Panc1 (cell line): ENCODE results near the gene SKIC2. TPM values are rescaled to one million over a fixed set of nuclear protein-coding genes. Genes with fewer than 3 reads are reported as not detected.

ENCODE experiments used
- ATAC-seq: fragments of 200-7000 bp; cut with Tn5 transposase; 2 replicates; pipeline ENCODE4 v1.9.1; 2020; ENCODE audit warnings: mild to moderate bottlenecking, moderate library complexity
- BruUV-seq: library from RNA; stranded (reverse); fragments of 400-500 nt; replicated peaks from 2 replicates; lab custom pipeline; 2021; lab: Mats Ljungman, UMichigan
- CTCF ChIA-PET: fragments of 300-600 bp; sonication (Branson Sonifier 250); formaldehyde crosslinking; loops from one replicate; lab custom pipeline; 2022; ENCODE audit warnings: antibody characterized with exemption; lab: Charles Lee
- POLR2A ChIA-PET: fragments of 300-600 bp; sonication (Branson Sonifier 250); formaldehyde crosslinking; loops from one replicate; lab custom pipeline; 2022; ENCODE audit warnings: antibody characterized with exemption; lab: Charles Lee
- DNase-seq: peaks from one replicate; pipeline ENCODE4 v3.0.0-alpha.2; 2010; ENCODE audit warnings: low read depth, low spot score
- H3K27ac ChIP-seq: 2 replicates; pipeline ENCODE4 v1.5.1; 2011; ENCODE audit warnings: mild to moderate bottlenecking, low read length, inconsistent platforms
- H3K27me3 ChIP-seq: fragments of 200-500 bp; sonication (Bioruptor generic); 2 replicates; pipeline ENCODE4 v1.6.0; 2014; ENCODE audit warnings: low read length, inconsistent platforms; ENCODE audit not compliant: control insufficient read depth, insufficient read depth
- H3K36me3 ChIP-seq: fragments of 200-500 bp; sonication (Bioruptor generic); 2 replicates; pipeline ENCODE4 v1.5.1; 2014; ENCODE audit warnings: inconsistent platforms, mild to moderate bottlenecking, low read length, moderate library complexity; ENCODE audit not compliant: control insufficient read depth, insufficient read depth
- H3K4me1 ChIP-seq: 2 replicates; pipeline ENCODE4 v1.5.1; 2011; ENCODE audit warnings: inconsistent platforms, mild to moderate bottlenecking, low read length, moderate library complexity; ENCODE audit not compliant: control insufficient read depth, insufficient read depth
- H3K4me3 ChIP-seq, 2 experiments: 2 replicates each; pipeline ENCODE4 v1.5.1; 2011 to 2012; ENCODE audit warnings: low read depth in 2 of 2, low read length in 2 of 2, mild to moderate bottlenecking in 2 of 2, inconsistent platforms in 1 of 2, moderate library complexity in 1 of 2
- H3K9me3 ChIP-seq: fragments of 200-500 bp; sonication (Bioruptor generic); 2 replicates; pipeline ENCODE4 v1.5.1; 2014; ENCODE audit warnings: low read depth, mild to moderate bottlenecking, inconsistent platforms, low read length, moderate library complexity; ENCODE audit not compliant: control insufficient read depth, insufficient read depth
- POLR2AphosphoS5 ChIP-seq: IDR thresholded peaks from 2 replicates; pipeline ENCODE4 v1.6.1; 2012; ENCODE audit warnings: mild to moderate bottlenecking, low read depth, low read length, moderate library complexity
- REST ChIP-seq, 2 experiments: IDR thresholded peaks; 2 replicates each; pipeline ENCODE4 v1.6.1; 2011 to 2012; ENCODE audit warnings: low read depth in 2 of 2, control low read depth in 1 of 2, low read length in 1 of 2, mild to moderate bottlenecking in 1 of 2, moderate library complexity in 1 of 2; ENCODE audit not compliant: insufficient read depth in 1 of 2
- SIN3A ChIP-seq: IDR thresholded peaks from 2 replicates; pipeline ENCODE4 v1.6.1; 2012; ENCODE audit warnings: low read depth, mild to moderate bottlenecking, low read length, moderate library complexity, borderline replicate concordance; ENCODE audit not compliant: insufficient read depth
- TCF7L2 ChIP-seq: IDR thresholded peaks from 2 replicates; pipeline ENCODE4 v1.6.1; 2011; ENCODE audit warnings: mild to moderate bottlenecking, low read depth, low read length, inconsistent platforms
- in situ Hi-C: cut with HindIII; loops from 2 replicates; pipeline ENCODE4 v1.10.0; 2016; ENCODE audit warnings: low sequenced_read_pairs, low pct_unique_long_range_greater_than_20kb
- intact Hi-C: fragments of 100-400 bp; cut with micrococcal nuclease; formaldehyde crosslinking; loops from one replicate; pipeline ENCODE4 v1.10.0; 2022; ENCODE audit not compliant: unreplicated experiment
- total RNA-seq: library from RNA; stranded (reverse); gene quantifications from one replicate; pipeline ENCODE4 v1.2.1, GENCODE V29; 2021; ENCODE audit not compliant: unreplicated experiment
- TF ChIP-seq, protein P1 (sequence below): fragments of 450-650 bp; IDR thresholded peaks from 2 replicates; pipeline ENCODE4 v1.5.1; 2017; ENCODE audit warnings: mild to moderate bottlenecking

The SKIC2 gene
- total RNA-seq, 1 experiment from 2014 or later, result 121 TPM

DNA sequence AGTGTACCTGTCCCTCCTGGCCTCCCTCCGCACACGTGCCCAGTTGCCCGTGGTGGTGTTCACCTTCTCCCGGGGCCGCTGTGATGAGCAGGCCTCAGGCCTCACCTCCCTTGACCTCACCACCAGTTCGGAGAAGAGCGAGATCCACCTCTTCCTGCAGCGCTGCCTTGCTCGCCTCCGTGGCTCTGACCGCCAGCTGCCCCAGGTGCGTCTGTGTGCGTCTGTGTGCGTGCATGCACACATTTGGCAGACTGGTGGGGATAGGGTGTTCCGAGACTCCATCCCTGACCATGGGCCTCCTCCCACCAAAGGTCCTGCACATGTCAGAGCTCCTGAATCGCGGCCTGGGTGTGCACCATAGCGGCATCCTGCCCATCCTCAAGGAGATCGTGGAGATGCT, 4.9 kb downstream of the SKIC2 start:
- TF ChIP-seq, protein P1, sequence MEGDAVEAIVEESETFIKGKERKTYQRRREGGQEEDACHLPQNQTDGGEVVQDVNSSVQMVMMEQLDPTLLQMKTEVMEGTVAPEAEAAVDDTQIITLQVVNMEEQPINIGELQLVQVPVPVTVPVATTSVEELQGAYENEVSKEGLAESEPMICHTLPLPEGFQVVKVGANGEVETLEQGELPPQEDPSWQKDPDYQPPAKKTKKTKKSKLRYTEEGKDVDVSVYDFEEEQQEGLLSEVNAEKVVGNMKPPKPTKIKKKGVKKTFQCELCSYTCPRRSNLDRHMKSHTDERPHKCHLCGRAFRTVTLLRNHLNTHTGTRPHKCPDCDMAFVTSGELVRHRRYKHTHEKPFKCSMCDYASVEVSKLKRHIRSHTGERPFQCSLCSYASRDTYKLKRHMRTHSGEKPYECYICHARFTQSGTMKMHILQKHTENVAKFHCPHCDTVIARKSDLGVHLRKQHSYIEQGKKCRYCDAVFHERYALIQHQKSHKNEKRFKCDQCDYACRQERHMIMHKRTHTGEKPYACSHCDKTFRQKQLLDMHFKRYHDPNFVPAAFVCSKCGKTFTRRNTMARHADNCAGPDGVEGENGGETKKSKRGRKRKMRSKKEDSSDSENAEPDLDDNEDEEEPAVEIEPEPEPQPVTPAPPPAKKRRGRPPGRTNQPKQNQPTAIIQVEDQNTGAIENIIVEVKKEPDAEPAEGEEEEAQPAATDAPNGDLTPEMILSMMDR, result no peak
- TF ChIP-seq REST (IDR thresholded peaks at IDR 0.05; ENCODE audit: insufficient read depth in 1 of 2, low read depth in 2 of 2, low read length in 1 of 2), result no peak
- no peak for TF ChIP-seq SIN3A
- TF ChIP-seq TCF7L2, result no peak
- no peak for TF ChIP-seq POLR2AphosphoS5
- H3K36me3 ChIP-seq, result peaks cover 15% of the 10 kb centered on the region
- no peak overlapping the region for H3K4me3 ChIP-seq
- CTCF ChIA-PET, result no interaction called here
- in situ Hi-C loops, result no loop called here
- no peaks in the 10 kb centered on the region for H3K9me3 ChIP-seq
- no peaks in the 10 kb centered on the region for H3K27me3 ChIP-seq
- H3K27ac ChIP-seq, result no peak overlapping the region
- intact Hi-C loops, result no loop called here
- peaks cover 9% of the 10 kb centered on the region for H3K4me1 ChIP-seq
- DNase-seq (no peak), ATAC-seq (no peak)
- BruUV-seq, result no TSS peak
- POLR2A ChIA-PET, result no interaction called here

GRCh38 chr6:31965700-31966099, 6.7 kb downstream of the SKIC2 start:
- intact Hi-C loops (no loop called here), in situ Hi-C loops (no loop called here)
- ChIA-PET POLR2A (no interaction called here), CTCF (no interaction called here)
- Histone ChIP-seq H3K4me3 (no peak overlapping the region), H3K9me3 (no peaks in the 10 kb centered on the region), H3K27ac (no peak overlapping the region), H3K36me3 (peaks cover 16% of the 10 kb centered on the region), H3K27me3 (no peaks in the 10 kb centered on the region), H3K4me1 (peaks cover 6% of the 10 kb centered on the region; the same call in 1 of the 2 replicates)
- BruUV-seq, result no TSS peak
- TF ChIP-seq SIN3A, result no peak
- no peak for TF ChIP-seq REST (IDR thresholded peaks at IDR 0.05; ENCODE audit: insufficient read depth in 1 of 2, low read depth in 2 of 2, low read length in 1 of 2)
- TF ChIP-seq, protein P1, result no peak
- ATAC-seq, result no peak
- no peak for DNase-seq
